ENCODE data around the gene ACAA2.
"Not testable (repeated sequence)": the region's sequence is repeated elsewhere in the genome, so short reads cannot be mapped to it uniquely, and the experiment has no call there.

ACAA2 gene

DNA sequence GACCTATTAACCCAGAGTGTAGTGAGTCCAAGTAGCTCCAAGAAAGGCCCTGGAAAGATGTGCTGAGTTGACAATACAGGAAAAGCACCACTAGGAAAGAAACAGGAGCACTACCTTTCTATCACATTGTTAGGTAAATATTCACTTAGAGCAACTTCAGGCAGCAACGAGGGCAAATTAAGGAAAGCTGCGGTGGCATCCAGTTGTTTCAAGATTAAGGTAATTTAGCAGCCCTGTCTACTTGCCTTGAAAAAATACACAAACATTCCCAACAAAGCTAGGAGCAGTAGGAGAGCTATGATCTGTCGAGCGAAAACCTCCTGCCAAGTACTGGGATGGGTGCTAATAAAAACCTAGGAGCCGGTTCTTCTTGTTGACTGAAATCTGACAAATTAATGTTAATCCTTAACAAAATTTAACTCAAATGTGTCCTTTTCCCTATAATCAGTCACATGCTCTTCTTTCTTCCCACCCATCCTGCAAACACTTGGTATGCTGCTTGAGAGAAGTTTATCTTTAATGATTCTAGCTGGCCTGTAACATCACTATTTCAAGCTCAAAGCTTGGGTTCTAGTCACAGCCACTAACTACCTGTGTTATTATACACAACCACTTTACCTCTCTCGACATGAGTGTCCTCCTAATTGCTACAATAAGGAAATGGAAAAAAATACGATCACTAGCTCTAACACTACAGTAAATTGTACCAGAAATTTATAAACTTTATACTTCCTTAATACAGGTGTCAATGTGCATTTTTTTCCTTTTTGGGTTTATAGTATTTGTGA lies 2.0 kb downstream of the ACAA2 start:
- DNase-seq = no peak

- not testable (repeated sequence) for DNase-seq
These were observed 4.7 kb downstream of the ACAA2 start for GRCh38 chr18:49808553-49809191.

GRCh38 chr18:49804096-49804495 lies 9.2 kb downstream of the ACAA2 start:
- DNase-seq = no peak

GRCh38 chr18:49802623-49803022 lies 10.7 kb downstream of the ACAA2 start:
- DNase-seq = no peak

DNA sequence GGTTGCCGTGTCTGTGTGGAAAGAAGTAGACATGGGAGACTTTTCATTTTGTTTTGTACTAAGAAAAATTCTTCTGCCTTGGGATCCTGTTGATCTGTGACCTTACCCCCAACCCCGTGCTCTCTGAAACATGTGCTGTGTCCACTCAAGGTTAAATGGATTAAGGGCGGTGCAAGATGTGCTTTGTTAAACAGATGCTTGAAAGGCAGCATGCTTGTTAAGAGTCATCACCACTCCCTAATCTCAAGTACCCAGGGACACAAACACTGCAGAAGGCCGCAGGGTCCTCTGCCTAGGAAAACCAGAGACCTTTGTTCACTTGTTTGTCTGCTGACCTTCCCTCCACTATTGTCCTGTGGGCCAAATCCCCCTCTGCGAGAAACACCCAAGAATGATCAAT lies 12.8 kb downstream of the ACAA2 start:
- DNase-seq = not testable (repeated sequence)

GRCh38 chr18:49799806-49800205 lies 13.5 kb downstream of the ACAA2 start:
- DNase-seq = not testable (repeated sequence)

- DNase-seq = no peak
These were observed 15.3 kb downstream of the ACAA2 start for GRCh38 chr18:49798001-49798400.

GRCh38 chr18:49795612-49796552 lies 17.5 kb downstream of the ACAA2 start:
- no peak for DNase-seq

DNA sequence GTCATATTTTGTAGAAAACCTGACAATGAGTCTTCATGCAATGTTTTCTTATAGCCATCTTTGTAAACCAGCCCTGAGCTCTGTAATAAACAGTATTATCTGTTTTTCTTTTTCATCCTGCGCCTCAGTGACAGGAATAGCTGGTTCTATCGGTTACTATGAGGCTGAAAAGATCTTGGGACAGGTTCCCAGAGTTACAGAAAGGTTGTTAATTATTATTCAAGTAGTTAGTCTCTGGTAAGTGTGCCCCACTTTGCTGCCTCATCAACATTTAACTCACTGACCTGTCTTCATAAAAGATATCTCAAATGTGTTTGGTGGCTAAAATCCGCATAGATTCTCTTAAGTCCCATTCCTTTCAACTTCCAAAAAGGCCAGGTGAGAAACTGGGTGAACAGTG lies 18.6 kb downstream of the ACAA2 start:
- no peak for DNase-seq

DNA sequence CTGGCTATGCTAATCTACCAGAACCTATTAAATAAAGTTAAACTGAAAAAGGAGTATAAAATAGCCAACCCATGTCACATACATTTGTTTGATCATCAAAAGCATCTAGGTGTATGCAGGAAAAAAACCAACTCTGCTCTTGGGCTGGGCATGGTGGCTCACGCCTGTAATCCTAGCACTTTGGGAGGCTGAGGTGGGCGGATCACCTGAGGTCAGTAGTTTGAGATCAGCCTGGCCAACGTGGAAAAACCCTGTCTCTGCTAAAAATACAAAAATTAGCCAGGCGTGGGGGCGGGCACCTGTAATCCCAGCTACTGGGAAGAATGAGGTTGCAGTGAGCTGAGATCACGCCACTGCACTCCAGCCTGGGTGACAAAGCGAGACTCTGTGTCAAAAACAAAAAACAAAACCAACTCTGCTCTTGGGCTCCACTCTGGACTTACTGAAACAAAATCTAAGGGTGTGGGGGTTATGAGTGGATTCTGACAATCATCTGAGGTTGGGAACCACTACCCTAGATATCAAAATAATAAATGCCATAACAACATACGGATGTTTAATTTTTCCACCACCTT lies 23.7 kb downstream of the ACAA2 start:
- not testable (repeated sequence) for DNase-seq

DNA sequence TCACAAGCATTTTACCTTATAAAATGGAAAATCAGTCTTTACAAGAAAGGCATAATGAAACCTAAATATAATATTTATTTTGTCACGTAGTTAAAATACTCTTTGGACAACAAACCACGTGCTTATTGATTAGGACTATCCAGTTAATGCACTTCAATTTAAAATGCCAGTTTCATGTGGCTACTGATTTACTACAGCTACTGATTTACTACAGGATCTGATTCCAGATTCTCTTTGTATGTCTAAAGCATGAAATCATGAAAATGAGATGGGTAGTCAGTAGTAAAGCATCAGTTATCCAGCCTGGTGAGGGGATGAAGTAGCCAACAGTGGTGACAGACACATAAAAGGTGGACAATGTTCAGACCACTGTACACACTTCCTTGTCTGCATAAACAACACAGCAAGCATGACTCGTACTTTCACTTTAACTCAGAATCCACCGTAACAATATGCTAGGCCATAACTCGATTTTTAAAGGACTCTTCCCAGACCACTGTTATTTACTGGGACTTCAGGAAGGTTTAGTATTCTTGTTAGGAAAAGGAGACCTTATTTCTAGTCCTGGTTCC lies 24.9 kb downstream of the ACAA2 start:
- no peak for DNase-seq

GRCh38 chr18:49786019-49786720 lies 27.2 kb downstream of the ACAA2 start:
- no peak for DNase-seq

- DNase-seq = no peak
These were observed 28.7 kb downstream of the ACAA2 start for GRCh38 chr18:49784427-49785185.

GRCh38 chr18:49783631-49784030 lies 29.7 kb downstream of the ACAA2 start:
- not testable (repeated sequence) for DNase-seq

DNA sequence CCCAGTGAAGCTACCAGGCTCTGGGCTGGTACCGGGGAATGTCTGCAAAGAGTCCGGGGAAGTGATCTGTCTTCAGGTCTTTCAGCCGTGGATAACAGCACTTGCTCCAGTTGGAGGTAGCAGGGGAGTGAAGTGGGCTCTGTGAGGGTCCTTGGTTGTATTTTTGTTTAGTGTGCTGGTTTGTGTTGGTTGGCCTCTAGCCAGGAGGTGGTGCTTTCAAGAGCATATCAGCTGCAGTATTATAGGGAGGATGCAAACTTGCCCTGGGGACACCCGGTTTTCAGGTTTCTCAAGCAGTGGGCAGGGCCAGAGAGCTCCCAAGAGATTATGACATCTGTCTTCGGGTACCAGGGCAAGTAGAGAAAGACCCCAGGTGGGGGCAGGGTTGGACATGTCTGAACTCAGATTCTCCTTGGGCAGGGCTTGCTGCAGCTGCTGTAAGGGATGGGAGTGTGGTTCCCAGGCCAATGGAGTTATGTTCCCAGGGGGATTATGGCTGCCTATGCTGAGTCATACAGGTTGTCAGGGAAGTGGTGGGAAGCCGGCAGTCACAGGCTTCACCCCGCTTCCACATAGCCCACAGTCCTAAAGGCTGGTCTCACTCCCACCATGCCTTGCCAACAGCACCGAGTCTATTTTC lies 34.4 kb downstream of the ACAA2 start:
- no peak for DNase-seq

GRCh38 chr18:49769047-49769728 lies 44.1 kb downstream of the ACAA2 start:
- DNase-seq = no peak

DNA sequence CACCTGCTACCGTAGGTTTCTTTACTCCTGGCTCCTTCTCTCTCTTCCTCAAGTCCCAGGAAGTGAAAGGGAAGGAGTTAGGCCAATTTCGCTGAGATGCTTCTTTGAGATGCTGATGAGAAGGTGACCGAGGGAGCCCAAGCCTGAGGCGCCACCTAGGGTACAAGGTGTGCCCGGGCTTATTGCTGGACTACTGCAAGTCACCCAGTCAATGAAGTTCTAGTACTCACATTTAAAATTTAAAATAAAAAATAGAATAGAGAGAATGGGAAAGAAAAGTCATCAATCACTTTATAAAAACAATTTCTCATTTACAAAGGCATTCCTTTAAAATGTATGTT lies 45.3 kb downstream of the ACAA2 start:
- no peak for DNase-seq

DNA sequence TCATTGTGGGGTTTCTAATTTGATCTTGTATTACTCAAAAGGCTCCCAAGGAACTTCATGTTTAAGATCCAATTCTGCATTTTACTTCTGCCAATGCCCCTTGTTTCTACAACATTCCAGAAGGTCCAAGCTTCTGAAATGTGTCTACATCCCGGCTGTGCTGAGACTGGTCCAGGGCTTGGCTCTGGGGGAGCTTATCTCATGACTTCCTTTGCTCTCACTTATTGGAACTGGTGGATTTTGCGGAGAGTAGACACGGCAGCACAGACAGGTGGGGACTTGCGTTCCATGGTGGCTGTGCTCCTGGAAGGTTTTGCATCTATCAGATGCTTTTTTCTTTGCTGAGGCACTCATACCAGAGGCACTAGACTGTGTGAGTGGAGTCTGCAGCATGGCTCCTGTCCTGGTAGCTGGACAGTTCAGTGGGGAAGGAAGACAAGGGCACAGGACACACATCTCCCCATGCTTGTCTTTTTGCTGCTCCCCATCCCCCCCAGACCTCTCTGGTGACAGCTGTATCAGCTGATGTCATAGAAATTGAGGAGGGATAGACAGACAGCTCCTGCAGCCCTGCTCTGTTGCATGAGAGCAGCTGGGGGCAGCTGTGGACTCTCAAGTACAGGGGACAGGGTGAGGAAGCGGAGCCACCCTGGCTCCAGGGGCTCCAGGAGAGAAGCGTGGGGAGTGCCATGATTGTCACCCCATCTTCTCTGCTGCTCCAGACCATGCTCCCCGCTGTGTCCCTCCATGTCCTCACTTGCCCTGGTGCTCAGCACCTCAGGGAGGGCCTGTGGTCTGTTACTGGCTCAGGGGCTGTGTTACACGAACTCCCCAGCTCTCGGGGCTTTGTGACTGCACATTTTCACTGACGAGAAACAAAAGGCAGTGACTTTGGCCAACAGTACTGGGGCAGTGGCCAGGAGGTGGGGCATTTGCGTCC lies 46.0 kb downstream of the ACAA2 start:
- DNase-seq = no peak

- no peak for DNase-seq
These were observed 46.7 kb downstream of the ACAA2 start for GRCh38 chr18:49766646-49767045.
